Measurements from ENCODE around the gene DLG5. TPM values are rescaled to one million over a fixed set of nuclear protein-coding genes. Genes with fewer than 3 reads are reported as not detected.

The DLG5 gene
- total and polyA plus RNA-seq, 9 of the 15 experiments (the other 6 are each of a cell fraction or from before 2014, with no cell fraction given) = 1.4 to 26.8 (median 11.2) TPM

GRCh38 chr10:77925795-77926565 lies 575 bp downstream of the DLG5 start (continued):
- TF ChIP-seq ZBTB26 (CRISPR knock-in tag; IDR thresholded peaks at IDR 0.05) (no peak), KAT8 (IDR thresholded peaks at IDR 0.05; ENCODE audit: low read depth) (no peak), CLOCK (CRISPR knock-in tag; IDR thresholded peaks at IDR 0.05; ENCODE audit: borderline replicate concordance) (no peak), SNAPC5 (CRISPR knock-in tag; IDR thresholded peaks at IDR 0.05) (no peak), ZNF79 (CRISPR knock-in tag; IDR thresholded peaks at IDR 0.05; ENCODE audit: low read depth) (no peak), DNMT1 (IDR thresholded peaks at IDR 0.05) (no peak), SMARCE1 (IDR thresholded peaks at IDR 0.05) (no peak), SMARCB1 (IDR thresholded peaks at IDR 0.05; ENCODE audit: insufficient read length, low read depth) (no peak), LCOR (CRISPR knock-in tag; IDR thresholded peaks at IDR 0.05) (no peak), RAD51 (IDR thresholded peaks at IDR 0.05; ENCODE audit: borderline replicate concordance, low read depth) (no peak), MAZ (CRISPR knock-in tag; conservative IDR thresholded peaks at IDR 0.05 in 1 of 2, IDR thresholded peaks at IDR 0.05 in 1 of 2) (peak in 1 of 2 experiments; percentile 27; a peak in 1 of 4 replicates), PRMT5 (CRISPR knock-in tag; IDR thresholded peaks at IDR 0.05) (0 out of 2 replicates have a peak, but pooled peaks have one; percentile 69), ZNF384 (IDR thresholded peaks at IDR 0.05; ENCODE audit: low read depth, low read length) (no peak), CHD2 (IDR thresholded peaks at IDR 0.05; ENCODE audit: low read depth, low read length) (no peak), RBM14 (IDR thresholded peaks at IDR 0.05; ENCODE audit: borderline replicate concordance, insufficient read depth, low read depth, low read length) (0 out of 2 replicates have a peak, but pooled peaks have one; percentile 60), HNRNPH1 (optimal IDR thresholded peaks at IDR 0.05; ENCODE audit: low read depth, low read length) (no peak), TEAD2 (tag; IDR thresholded peaks at IDR 0.05) (no peak), DLX4 (CRISPR knock-in tag; IDR thresholded peaks at IDR 0.05) (no peak), RBBP5 (IDR thresholded peaks at IDR 0.05; ENCODE audit: borderline replicate concordance, insufficient read depth, low read length, poor library complexity, severe bottlenecking) (peak; percentile 23), MAFG (tag; conservative IDR thresholded peaks at IDR 0.05) (no peak), DMBX1 (CRISPR knock-in tag; IDR thresholded peaks at IDR 0.05; ENCODE audit: borderline replicate concordance) (0 out of 2 replicates have a peak, but pooled peaks have one; percentile 27), TCF3 (CRISPR knock-in tag; IDR thresholded peaks at IDR 0.05) (no peak), ZNF146 (CRISPR knock-in tag; IDR thresholded peaks at IDR 0.05; ENCODE audit: unreplicated experiment) (no peak), ZBED1 (IDR thresholded peaks at IDR 0.05) (no peak)
